Transverse colon (tissue), 4 donors: ENCODE measurements around the gene ST7L. TPM values are rescaled to one million over a fixed set of nuclear protein-coding genes. Genes with fewer than 3 reads are reported as not detected.
A peak's percentile ranks its signal among the peaks of the same experiment; 100 is the strongest.

Source experiments
- DNase-seq: peaks from one replicate; pipeline ENCODE4 v3.0.0-alpha.2; 2019
- H3K27ac ChIP-seq, 4 donors: fragments of 200-600 bp; sonication (generic); 2 replicates each; pipeline ENCODE4 v1.5.1; 2016 to 2018; ENCODE audit warnings: inconsistent platforms in 4 of 4
- H3K27me3 ChIP-seq: fragments of 200-600 bp; sonication (generic); 2 replicates; pipeline ENCODE4 v1.5.1; 2017; ENCODE audit warnings: inconsistent platforms
- H3K36me3 ChIP-seq, 4 donors: fragments of 200-600 bp; sonication (generic); 2 replicates each; pipeline ENCODE4 v1.5.1; 2017 to 2019; ENCODE audit warnings: inconsistent platforms in 4 of 4
- H3K4me1 ChIP-seq, 4 donors: fragments of 200-600 bp; sonication (generic); 2 replicates each; pipeline ENCODE4 v1.5.1; 2017 to 2020; ENCODE audit warnings: inconsistent platforms in 4 of 4
- H3K4me3 ChIP-seq, 4 donors: fragments of 200-600 bp; sonication (generic); 1 replicate in 1 of 4; 2 replicates in 3 of 4; pipeline versions ENCODE4 v1.5.1 to v1.6.1; 2017 to 2019; ENCODE audit warnings: inconsistent platforms in 4 of 4
- H3K9me3 ChIP-seq, 2 donors: fragments of 200-600 bp; sonication (generic); 2 replicates each; pipeline ENCODE4 v1.5.1; 2017 to 2019; ENCODE audit warnings: inconsistent platforms in 2 of 2
- EP300 ChIP-seq: sonication (generic); formaldehyde crosslinking; IDR thresholded peaks from one replicate; pipeline ENCODE4 v1.6.1; 2017; ENCODE audit warnings: antibody characterized with exemption, low read depth
- POLR2A ChIP-seq: fragments of 450-650 bp; IDR thresholded peaks from one replicate; pipeline ENCODE4 v1.6.1; 2016; ENCODE audit warnings: antibody characterized with exemption, mild to moderate bottlenecking, moderate library complexity
- POLR2AphosphoS5 ChIP-seq, 3 donors: sonication (generic); formaldehyde crosslinking; IDR thresholded peaks; one replicate each; pipeline ENCODE4 v1.6.1; 2016; ENCODE audit warnings: antibody characterized with exemption in 3 of 3
- WGBS, 2 donors: methylation state at CpG; one replicate each; pipeline ENCODE4 v1.1.5; 2018; ENCODE audit warnings: low coverage in 1 of 2; 5-methylcytosine and 5-hydroxymethylcytosine counted together
- in situ Hi-C, 4 donors: fragments of 200-750 bp; cut with MboI; loops; one replicate each; pipeline versions ENCODE4 v1.15.0 to v1.15.1; 2017; ENCODE audit warnings: low sequenced_read_pairs in 3 of 4, low pct_ligation_motif_present in 1 of 4, low pct_unique_long_range_greater_than_20kb in 1 of 4
- intact Hi-C: fragments of 100-400 bp; cut with DNase I; formaldehyde crosslinking; loops from one replicate; pipeline ENCODE4 v1.15.1; 2023; ENCODE audit warnings: low total_unique reads
- total RNA-seq, 4 donors: library from RNA; depleted of rRNA; stranded (reverse); fragments of >200 nt; gene quantifications; one replicate each; pipeline ENCODE4 v1.1.0, GENCODE V29; 2016
- TF ChIP-seq, protein P1 (sequence below), 5 experiments: fragments of 200-600 bp in 3 of 5; fragments of 450-650 bp in 2 of 5; sonication (generic) in 3 of 5; IDR thresholded peaks; 1 replicate in 2 of 5; 2 replicates in 3 of 5; pipeline ENCODE4 v1.5.1; 2016 to 2017; ENCODE audit warnings: antibody characterized with exemption in 5 of 5, inconsistent platforms in 3 of 5, mild to moderate bottlenecking in 2 of 5, moderate library complexity in 1 of 5

The ST7L gene
- total RNA-seq, 4 donors from 2014 or later, result 7.0 to 37.4 (median 24.9) TPM

DNA sequence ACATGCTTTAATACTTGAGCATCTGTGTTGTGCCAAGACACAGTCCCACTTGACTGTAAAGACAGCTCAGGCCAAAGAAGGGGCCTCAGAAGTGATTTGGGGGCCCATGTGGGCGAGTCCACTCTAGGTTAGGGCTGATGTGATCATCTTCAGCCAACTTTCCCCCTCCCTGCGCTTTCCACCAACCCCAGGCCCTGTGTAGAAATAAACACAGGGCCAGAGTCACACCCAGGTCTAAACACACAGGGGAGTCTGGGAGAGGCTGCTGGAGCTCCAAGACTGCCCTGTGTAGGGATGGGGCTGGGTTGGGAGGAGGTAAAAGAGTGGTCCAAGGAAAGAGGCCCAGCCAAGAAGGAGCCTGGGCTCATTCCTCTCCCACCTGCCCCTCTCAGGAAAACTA is 112.6 kb downstream of the ST7L start:
- Histone ChIP-seq H3K4me1 (peaks cover 14 to 30% (median 29%) of the 10 kb centered on the region in 4 donors), H3K4me3 (no peak overlapping the region), H3K9me3 (no peaks in the 10 kb centered on the region), H3K27me3 (peaks cover 53% of the 10 kb centered on the region), H3K27ac (no peak overlapping the region), H3K36me3 (no peaks in the 10 kb centered on the region)
- TF ChIP-seq POLR2AphosphoS5 (IDR thresholded peaks at IDR 0.05), result no peak
- TF ChIP-seq, protein P1, sequence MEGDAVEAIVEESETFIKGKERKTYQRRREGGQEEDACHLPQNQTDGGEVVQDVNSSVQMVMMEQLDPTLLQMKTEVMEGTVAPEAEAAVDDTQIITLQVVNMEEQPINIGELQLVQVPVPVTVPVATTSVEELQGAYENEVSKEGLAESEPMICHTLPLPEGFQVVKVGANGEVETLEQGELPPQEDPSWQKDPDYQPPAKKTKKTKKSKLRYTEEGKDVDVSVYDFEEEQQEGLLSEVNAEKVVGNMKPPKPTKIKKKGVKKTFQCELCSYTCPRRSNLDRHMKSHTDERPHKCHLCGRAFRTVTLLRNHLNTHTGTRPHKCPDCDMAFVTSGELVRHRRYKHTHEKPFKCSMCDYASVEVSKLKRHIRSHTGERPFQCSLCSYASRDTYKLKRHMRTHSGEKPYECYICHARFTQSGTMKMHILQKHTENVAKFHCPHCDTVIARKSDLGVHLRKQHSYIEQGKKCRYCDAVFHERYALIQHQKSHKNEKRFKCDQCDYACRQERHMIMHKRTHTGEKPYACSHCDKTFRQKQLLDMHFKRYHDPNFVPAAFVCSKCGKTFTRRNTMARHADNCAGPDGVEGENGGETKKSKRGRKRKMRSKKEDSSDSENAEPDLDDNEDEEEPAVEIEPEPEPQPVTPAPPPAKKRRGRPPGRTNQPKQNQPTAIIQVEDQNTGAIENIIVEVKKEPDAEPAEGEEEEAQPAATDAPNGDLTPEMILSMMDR (IDR thresholded peaks at IDR 0.05), result no peak
- no peak for TF ChIP-seq POLR2A
- TF ChIP-seq EP300, result no peak
- in situ Hi-C loops (loop anchor here in 2 of 4 donors (10.0 to 25.0 kb wide), 2 partner anchors 106 to 108 kb away; partner anchors contain the start of genes CAPZA1 (in 2 of the 2) and ST7L (in 2 of the 2)), intact Hi-C loops (no loop called here)
- WGBS, 2 donors, result 83% methylated on average over 2 of the region's 2 CpGs; no CpG with 5 or more reads in 1 of the 2 donors
- no peak for DNase-seq

DNA sequence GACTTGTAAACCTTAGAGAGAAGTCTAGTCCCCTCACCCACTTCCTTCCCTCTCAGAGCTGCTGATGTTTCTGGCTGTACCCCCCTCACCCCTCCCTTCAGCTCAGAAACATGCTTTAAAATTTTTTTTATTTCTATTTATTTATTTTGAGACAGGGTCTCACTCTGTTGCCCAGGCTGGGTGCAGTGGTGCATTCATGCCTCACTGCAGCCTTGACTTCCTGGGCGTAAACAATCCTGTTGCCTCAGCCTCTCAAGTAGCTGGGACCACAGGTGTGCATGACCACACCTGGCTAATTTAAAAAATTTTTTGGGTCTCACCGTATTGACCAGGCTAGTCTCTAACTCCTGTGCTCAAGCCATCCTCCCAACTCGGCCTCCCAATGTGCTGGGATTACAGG is 113.1 kb downstream of the ST7L start:
- Histone ChIP-seq H3K4me1 (peaks cover 14 to 32% (median 29%) of the 10 kb centered on the region in 4 donors), H3K27me3 (peaks cover 57% of the 10 kb centered on the region), H3K9me3 (no peaks in the 10 kb centered on the region), H3K4me3 (no peak overlapping the region), H3K36me3 (no peaks in the 10 kb centered on the region), H3K27ac (no peak overlapping the region)
- TF ChIP-seq EP300, result no peak
- DNase-seq, result no peak
- in situ Hi-C loops (loop anchor here in 2 of 4 donors (10.0 to 25.0 kb wide), 2 partner anchors 106 to 109 kb away; partner anchors contain the start of genes CAPZA1 (in 2 of the 2) and ST7L (in 2 of the 2)), intact Hi-C loops (no loop called here)
- whole genome bisulfite sequencing, 2 donors, result 69 to 100% methylated on average over 1 to 3 of the region's 3 CpGs

DNA sequence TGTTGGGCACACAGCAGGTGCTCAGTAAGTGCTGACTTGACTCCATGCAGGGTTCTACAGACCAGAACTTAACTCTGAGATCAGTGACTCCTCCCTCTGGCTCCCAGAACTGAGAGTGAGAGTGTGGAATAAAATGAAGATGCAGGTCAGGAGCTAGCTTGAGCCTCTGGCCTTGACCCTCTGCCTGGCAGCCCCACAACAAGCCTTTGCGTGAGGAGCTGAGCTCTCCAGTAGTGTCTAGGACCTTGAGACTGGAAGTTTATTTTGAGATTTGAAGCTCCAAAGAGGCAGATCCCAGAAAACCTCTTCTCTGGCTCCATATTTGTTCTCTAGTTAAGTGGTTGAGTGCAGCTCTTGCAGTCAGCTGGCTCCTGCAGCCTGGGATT is 113.5 kb downstream of the ST7L start:
- H3K4me1 ChIP-seq, result peaks cover 14 to 32% (median 29%) of the 10 kb centered on the region in 4 donors
- DNase-seq, result no peak
- no peak overlapping the region for H3K27ac ChIP-seq
- H3K4me3 ChIP-seq, result no peak overlapping the region
- 93% methylated on average over 1 of the region's 1 CpG; no CpG with 5 or more reads in 1 of the 2 donors for WGBS, 2 donors
- no peaks in the 10 kb centered on the region for H3K36me3 ChIP-seq
- in situ Hi-C loops, result loop anchor here in 2 of 4 donors (10.0 to 25.0 kb wide), 2 partner anchors 107 to 109 kb away; partner anchors contain the start of genes CAPZA1 (in 2 of the 2) and ST7L (in 2 of the 2)
- H3K27me3 ChIP-seq, result peaks cover 59% of the 10 kb centered on the region
- intact Hi-C loops, result no loop called here
- TF ChIP-seq EP300, result no peak
- H3K9me3 ChIP-seq, result no peaks in the 10 kb centered on the region

GRCh38 chr1:112504661-112505399 is 114.1 kb downstream of the ST7L start:
- in situ Hi-C loops, result loop anchor here in 3 of 4 donors (5.0 to 25.0 kb wide), 3 partner anchors 107 to 202 kb away; partner anchors contain the start of genes CAPZA1 (in 2 of the 3), ST7L (in 2 of the 3) and RHOC (in 1 of the 3)

More at GRCh38 chr1:112504661-112505399, 114.1 kb downstream of the ST7L start:
- Histone ChIP-seq H3K27ac (peak overlapping the region in 1 of 4 donors; percentile 19), H3K27me3 (peaks cover 53% of the 10 kb centered on the region), H3K36me3 (no peaks in the 10 kb centered on the region), H3K4me3 (no peak overlapping the region), H3K9me3 (no peaks in the 10 kb centered on the region), H3K4me1 (peaks cover 14 to 32% (median 29%) of the 10 kb centered on the region in 4 donors)
- 60 to 86% methylated on average over 1 to 6 of the region's 6 CpGs for WGBS, 2 donors
- intact Hi-C loops, result no loop called here
- TF ChIP-seq, protein P1 (IDR thresholded peaks at IDR 0.05), result no peak
- TF ChIP-seq POLR2A, result no peak
- TF ChIP-seq POLR2AphosphoS5 (IDR thresholded peaks at IDR 0.05), result no peak
- TF ChIP-seq EP300, result no peak
- no peak for DNase-seq
